ELF-1 (cell line): ENCODE results near the gene FAP.

Experiments
- DNase-seq: peaks from one replicate; pipeline ENCODE4 v3.0.0-alpha.2; 2016; ENCODE audit warnings: low read depth, low spot score

The FAP gene, protein sequence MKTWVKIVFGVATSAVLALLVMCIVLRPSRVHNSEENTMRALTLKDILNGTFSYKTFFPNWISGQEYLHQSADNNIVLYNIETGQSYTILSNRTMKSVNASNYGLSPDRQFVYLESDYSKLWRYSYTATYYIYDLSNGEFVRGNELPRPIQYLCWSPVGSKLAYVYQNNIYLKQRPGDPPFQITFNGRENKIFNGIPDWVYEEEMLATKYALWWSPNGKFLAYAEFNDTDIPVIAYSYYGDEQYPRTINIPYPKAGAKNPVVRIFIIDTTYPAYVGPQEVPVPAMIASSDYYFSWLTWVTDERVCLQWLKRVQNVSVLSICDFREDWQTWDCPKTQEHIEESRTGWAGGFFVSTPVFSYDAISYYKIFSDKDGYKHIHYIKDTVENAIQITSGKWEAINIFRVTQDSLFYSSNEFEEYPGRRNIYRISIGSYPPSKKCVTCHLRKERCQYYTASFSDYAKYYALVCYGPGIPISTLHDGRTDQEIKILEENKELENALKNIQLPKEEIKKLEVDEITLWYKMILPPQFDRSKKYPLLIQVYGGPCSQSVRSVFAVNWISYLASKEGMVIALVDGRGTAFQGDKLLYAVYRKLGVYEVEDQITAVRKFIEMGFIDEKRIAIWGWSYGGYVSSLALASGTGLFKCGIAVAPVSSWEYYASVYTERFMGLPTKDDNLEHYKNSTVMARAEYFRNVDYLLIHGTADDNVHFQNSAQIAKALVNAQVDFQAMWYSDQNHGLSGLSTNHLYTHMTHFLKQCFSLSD

GRCh38 chr2:162243294-162243693, at the start of gene FAP:
Gene FAP (minus strand): TSS chr2:162243445. CDS start chr2:162243327, 118 bp downstream.
- DNase-seq = no peak

DNA sequence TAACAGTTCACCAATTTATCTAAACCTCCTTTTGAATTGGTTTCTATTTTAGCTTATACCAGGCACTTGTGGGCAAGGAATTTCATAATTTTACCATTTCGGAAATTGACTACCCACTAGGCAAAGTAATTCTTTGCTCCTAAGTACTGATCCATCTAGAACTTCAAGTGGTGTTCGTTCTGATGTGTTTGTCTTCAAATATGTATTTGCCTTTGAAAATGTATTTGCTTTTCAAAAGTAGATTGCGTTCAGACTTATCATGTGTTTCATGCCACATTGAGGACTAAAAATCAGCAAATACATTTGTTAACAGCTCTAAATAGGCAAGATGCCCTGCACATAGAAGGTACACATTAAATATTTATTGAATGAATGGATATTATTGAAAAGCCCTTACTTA, 48.5 kb upstream of the FAP start:
- no peak for DNase-seq

DNA sequence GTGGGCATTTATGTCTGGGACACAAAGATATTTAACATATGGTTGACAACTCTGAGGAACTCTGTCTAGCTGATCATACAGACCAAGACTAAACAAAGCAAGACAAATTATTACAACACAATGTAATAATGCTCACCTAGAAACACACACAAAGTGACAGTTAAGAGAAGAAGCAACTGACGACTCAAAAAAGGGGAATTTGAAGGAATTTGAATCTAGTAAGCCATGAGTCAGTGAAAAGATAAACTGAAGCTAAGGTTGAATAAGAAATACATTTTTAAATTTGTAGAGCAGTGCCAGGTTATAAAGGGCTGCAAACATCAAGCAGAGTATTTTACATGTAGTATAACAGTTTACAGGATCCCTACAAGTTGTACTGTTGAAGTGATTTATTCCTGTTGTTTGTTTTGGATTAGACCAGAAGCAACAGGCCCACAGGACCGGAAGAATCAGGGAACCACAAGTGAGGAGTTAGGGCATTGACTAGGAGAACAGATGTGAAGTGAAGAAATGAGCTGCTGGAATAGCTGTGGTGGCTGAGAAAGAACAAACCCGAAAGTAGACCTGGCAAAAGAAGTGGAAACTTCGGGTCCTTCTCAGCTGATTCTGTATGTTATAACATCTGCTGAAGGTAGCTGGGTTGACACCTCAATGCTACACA, 39.6 kb upstream of the FAP start:
- no peak for DNase-seq

DNA sequence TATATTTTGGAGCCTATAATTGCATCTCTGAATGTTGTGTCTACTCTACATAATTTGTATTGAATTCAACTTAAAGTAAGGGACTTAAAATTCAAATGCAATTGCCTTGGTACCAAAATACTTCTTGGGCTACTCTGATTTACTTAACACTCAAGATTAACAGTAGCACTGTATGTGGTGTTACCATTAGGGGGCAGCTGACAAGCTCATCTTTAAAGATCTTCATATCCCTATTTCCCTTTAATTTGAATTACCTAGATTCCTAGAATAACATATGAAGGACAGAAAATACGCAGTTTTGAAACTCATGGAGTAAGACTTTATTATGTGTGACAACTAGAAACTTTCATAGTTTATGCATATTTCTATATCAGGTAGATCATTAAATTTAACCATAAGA, 37.4 kb upstream of the FAP start:
- no peak for DNase-seq

DNA sequence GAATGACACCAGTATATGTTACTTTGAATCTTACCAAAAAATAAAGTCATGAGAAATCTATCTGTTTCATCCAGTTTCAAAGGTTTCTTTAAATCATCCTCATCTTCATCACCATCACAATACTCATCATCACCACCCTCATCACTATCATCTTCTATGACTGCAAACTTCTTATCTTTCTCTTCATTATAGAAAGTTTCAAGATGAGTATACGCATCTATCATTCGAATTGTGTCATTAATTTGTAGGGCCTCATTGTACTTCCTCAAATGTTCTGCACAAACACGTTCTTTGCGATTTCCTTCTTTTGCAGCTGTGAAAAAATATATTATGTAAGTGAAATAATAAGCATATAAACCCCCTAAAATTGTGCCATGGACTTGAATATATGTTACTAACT, 34.1 kb upstream of the FAP start:
- no peak for DNase-seq

GRCh38 chr2:162267996-162268395, 24.8 kb upstream of the FAP start:
- DNase-seq = no peak

DNA sequence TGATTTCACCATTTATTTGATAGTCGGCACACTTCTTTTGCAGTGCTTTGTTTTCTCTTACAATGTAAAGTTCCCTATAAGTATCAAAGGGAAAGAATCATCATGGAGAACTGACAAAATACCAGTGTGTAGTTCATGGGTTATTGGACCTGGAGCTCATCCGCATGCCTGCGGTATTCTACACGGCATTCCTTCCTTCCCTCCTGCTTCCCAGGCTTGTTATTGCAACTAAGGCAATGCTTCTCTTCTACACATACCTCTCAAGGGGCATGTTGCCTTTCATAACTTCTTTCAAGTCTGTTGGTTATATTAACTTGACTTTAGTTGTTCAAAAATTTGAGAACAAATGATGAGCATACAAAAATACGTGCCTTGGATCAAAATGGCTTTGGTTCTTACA, 24.3 kb upstream of the FAP start:
- DNase-seq = no peak

GRCh38 chr2:162266460-162266760, 23.2 kb upstream of the FAP start:
- DNase-seq = no peak

GRCh38 chr2:162265666-162266459, 22.6 kb upstream of the FAP start:
- no peak for DNase-seq

- no peak for DNase-seq
Observed at GRCh38 chr2:162261032-162261945, 18.0 kb upstream of the FAP start.

DNA sequence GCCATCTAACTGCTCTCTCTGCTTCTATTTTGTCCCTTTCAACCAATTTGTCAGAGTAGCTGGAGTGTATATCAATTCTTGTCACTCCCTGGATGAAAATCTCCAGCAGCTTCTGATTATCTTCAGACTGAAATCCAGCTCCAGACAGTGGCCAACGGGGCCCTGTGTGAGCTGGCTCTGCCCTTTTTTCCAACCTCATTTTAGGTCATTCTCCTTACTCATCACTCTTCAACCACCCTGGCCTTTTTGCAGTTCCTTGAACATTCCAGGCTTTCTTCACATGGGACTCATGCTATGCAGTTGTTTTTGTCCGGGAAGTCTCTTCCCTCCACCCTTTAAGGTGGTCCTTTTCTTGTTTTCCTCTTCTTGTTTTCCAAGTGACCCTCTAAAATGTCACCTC, 15.4 kb upstream of the FAP start:
- DNase-seq = no peak

DNA sequence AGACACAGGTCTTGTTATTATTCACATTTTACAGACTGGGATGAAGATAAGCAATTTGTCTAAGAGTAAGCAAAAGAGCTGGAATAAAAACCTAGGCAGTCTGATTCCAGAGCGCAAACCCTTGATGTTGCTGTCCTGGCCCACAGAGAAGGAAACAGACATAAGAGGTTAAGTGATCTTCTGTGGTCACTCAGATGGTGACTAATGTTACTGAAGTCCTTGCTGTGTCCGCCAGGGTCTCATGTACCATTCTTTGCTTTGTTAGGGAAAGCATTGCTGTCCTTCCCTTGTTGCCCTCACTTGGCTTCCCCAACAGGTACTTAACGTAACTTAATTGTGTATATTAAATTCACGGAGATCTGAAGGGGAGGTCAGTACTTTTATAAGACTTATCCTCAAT, 14.9 kb upstream of the FAP start:
- DNase-seq = no peak

GRCh38 chr2:162257425-162257824, 14.2 kb upstream of the FAP start:
- no peak for DNase-seq

DNA sequence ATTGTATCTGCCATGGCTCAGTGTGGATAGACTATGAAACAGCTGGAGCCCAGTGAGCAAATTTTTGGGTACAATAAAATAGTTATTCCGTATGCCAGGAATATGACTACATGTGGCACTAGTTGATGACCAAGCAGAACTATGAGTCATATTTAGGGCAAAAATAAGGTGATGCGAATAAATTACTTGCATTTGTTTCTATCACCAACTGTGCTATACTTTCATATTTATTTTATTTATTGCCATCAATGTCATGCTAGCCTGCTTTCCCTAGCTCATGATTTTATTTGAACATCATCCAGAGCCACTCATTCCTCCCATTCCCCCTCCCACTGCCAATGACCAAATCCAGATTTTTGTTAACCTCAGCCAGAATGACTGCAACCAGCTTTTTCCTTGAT, 13.3 kb upstream of the FAP start:
- no peak for DNase-seq

DNA sequence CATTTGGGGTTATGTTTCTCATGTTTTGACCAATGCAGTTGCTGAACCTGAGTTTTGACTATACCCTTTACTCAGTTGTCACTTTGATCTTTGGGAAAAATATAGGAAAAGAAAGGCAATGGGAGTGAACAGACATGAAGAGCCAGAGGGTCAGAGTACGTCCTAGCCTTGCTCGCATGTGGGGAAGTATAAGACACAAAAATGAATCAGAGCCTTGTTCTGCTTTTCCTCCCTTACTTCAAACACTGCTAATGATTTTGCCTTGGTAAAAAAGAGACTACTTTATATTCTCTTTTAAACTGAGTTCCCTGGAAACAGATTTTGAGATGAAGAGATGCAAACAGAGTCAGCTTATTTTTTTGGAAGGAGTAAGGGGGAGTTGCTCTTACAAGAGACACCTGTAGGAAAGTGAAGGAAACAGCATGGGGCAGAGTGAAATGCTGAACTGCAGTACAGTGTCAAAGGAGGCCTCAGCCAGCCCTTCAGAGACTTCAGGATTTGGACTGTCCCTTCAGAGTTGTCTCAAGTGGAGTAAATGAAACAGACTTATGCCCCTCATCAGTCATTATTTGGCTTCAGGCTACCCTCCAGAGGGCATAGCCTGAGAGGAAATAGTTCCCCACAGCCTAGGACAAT, 11.1 kb upstream of the FAP start:
- DNase-seq = no peak

DNA sequence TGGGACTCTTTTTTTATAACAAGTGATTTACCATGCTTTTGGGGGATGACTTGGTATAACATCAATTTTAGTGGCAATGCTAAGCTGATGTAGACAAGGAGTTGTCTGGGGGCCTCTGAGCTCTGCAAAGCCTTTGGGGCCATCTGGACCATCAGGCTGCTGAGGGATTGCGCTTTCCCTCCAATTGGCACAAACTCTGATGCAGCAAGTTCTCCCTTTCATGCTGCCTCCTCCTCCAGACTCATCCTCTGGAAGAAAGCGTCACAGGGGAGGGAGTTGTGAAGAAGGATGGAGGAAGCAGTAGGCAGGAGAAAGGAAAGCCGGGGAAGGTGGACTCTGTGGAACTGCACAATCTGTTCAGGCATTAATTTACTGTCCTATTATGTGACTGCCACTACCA, 10.2 kb upstream of the FAP start:
- no peak for DNase-seq

- no peak for DNase-seq
Observed at GRCh38 chr2:162252153-162252552, 8.9 kb upstream of the FAP start.

DNA sequence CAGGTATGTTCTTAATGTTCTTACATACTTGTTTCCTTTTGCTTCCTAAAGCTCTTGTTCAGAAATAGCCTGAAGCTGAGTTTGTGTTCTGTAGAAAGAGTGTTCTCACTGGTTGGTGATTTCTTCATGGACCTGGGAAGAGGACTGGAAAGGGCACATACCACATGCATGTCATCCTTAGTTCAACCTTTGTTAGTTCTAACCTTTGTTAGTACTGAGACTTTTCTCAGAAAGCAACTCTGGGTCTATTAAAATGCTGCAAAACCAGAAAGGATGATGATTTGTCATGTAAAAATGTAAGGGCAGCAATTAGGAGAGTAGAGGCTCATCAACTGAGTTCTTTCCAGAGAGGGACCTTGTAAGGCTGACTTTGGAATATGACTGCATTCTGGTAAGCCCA, 2.5 kb upstream of the FAP start:
- peak; percentile 4 for DNase-seq

DNA sequence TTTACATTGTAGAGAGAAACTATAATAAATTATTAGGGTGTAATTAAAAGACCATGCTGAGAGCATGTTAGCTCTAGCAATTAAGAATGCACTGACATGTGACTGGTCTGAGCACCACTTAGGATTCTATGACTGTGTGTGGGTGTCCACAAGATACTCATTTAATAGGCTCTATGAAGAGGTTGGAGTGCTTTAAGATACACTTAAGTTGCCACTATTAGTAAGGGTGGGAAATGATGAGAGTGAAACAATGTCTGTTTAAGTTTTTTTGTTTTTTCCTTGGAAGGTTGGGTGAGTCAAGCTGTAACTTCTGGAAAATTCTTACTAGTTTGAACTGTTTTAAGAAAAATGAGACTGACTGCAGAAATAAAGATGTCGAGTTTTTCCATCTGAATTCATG, 1.8 kb upstream of the FAP start:
- DNase-seq = no peak

DNA sequence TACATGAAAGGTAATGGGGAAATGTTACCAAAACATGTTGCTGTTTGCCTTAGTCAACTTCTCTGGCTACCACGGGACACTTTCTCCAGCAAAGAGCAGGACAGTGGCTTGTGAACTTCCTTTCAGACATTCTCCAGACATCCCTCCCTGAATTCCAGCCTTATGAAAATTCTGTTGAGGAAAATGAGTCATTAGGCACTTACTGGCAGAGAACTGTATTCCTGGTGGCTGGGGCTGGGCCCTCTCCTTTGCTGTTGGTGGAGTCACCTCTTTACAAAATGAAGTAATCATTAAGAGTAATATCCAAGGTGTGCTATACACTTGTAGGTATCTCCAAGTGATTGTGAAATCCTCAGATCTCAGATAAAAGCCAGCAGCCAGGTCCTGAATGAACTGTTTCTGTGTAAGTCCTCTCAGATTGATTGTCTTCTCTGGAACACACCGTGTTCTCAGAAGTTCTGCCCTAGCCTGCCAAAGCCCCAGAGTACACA, 1.3 kb upstream of the FAP start:
- DNase-seq = peak; percentile 8
